Measurements from ENCODE around the gene FCHSD2. TPM values are rescaled to one million over a fixed set of nuclear protein-coding genes. Genes with fewer than 3 reads are reported as not detected.

FCHSD2 gene
- total RNA-seq, 1 donor from 2014 or later = 19.7 TPM

DNA sequence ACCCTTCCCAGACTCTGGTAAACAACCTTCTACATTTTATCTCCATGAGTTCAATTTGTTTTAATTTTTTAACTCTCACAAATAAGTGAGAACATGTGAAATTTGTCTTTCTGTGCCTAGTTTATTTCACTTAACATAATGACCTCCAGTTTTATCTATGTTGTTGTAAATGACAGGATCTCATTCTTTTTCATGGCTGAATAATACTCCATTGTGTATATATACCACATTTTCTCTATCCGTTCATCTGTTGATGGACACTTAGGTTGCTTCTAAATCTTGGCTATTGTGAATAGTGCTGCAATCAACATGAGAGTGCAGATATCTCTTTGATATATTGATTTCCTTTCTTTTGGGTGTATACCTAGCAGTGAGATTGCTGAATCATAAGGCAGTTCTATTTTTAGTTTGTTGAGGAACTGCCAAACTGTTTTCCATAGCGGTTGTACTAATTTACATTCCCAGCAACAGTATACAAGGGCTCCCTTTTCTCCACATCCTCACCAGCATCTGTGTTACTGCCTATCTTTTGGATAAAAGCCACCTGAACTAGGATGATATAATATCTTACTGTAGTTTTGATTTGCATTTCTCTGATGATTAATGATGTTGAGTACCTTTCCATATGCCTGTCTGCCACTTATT is 234.0 kb downstream of the FCHSD2 start:
- peaks cover 2% of the 10 kb centered on the region for H3K27me3 Mint-ChIP-seq (ENCODE audit: unreplicated experiment)
- TF ChIP-seq, protein P1, sequence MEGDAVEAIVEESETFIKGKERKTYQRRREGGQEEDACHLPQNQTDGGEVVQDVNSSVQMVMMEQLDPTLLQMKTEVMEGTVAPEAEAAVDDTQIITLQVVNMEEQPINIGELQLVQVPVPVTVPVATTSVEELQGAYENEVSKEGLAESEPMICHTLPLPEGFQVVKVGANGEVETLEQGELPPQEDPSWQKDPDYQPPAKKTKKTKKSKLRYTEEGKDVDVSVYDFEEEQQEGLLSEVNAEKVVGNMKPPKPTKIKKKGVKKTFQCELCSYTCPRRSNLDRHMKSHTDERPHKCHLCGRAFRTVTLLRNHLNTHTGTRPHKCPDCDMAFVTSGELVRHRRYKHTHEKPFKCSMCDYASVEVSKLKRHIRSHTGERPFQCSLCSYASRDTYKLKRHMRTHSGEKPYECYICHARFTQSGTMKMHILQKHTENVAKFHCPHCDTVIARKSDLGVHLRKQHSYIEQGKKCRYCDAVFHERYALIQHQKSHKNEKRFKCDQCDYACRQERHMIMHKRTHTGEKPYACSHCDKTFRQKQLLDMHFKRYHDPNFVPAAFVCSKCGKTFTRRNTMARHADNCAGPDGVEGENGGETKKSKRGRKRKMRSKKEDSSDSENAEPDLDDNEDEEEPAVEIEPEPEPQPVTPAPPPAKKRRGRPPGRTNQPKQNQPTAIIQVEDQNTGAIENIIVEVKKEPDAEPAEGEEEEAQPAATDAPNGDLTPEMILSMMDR (IDR thresholded peaks at IDR 0.05; ENCODE audit: partially characterized antibody, unreplicated experiment) = no peak
- peaks cover 34% of the 10 kb centered on the region for H3K36me3 Mint-ChIP-seq (ENCODE audit: unreplicated experiment)
- no peak for DNase-seq
- no peak overlapping the region for H3K27ac Mint-ChIP-seq (ENCODE audit: unreplicated experiment)
- no peak overlapping the region for H3K4me3 Mint-ChIP-seq (ENCODE audit: unreplicated experiment)
- no peaks in the 10 kb centered on the region for H3K4me1 Mint-ChIP-seq (ENCODE audit: low read depth, unreplicated experiment)
- peaks cover 11% of the 10 kb centered on the region for H3K9me3 Mint-ChIP-seq (ENCODE audit: unreplicated experiment)

DNA sequence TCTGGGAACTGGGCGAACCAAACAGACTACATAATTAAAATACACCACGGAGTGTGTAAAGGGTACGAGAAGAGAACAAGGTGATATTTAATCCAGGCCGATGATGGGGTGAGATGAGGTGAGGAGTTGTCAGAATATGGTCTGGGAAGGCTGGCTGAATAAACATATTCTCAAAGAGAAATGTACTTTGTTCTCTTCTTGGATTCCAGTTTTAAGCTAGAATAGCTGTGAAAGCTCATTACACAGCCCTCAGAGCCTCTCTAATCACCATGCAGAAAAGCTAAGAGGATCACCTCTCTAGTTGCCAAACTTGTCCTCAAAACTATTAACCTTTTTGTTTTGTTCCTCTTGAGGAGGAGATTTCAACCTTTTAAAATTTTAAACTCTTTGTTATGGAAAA is 238.1 kb downstream of the FCHSD2 start:
- TF ChIP-seq, protein P1 (IDR thresholded peaks at IDR 0.05; ENCODE audit: partially characterized antibody, unreplicated experiment) = no peak
- Mint-ChIP-seq H3K4me1 (ENCODE audit: low read depth, unreplicated experiment) (no peaks in the 10 kb centered on the region), H3K36me3 (ENCODE audit: unreplicated experiment) (peaks cover 15% of the 10 kb centered on the region), H3K27me3 (ENCODE audit: unreplicated experiment) (no peaks in the 10 kb centered on the region), H3K4me3 (ENCODE audit: unreplicated experiment) (no peak overlapping the region), H3K9me3 (ENCODE audit: unreplicated experiment) (peaks cover 7% of the 10 kb centered on the region), H3K27ac (ENCODE audit: unreplicated experiment) (no peak overlapping the region)
- DNase-seq = no peak

DNA sequence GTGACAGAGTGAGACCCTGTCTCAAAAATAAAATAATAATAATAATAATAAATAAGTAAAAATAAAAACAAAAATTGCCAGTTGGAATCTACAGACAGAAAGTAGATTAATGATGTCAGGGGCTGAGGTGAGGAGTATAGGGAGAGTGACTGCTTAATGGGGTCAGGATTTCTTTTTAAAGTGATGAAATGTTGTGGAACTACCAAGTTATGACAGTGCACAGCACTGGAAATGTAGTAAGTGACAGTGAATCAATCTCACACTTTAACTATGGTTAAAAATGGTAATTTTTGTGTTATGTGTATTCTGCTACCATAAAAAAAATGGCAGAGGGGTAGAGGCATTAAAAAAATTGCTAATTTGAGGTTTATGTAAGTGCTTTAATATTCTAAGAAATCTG is 240.7 kb downstream of the FCHSD2 start:
- H3K9me3 Mint-ChIP-seq (ENCODE audit: unreplicated experiment) = peaks cover 3% of the 10 kb centered on the region
- peaks cover 3% of the 10 kb centered on the region for H3K36me3 Mint-ChIP-seq (ENCODE audit: unreplicated experiment)
- TF ChIP-seq, protein P1 (IDR thresholded peaks at IDR 0.05; ENCODE audit: partially characterized antibody, unreplicated experiment) = no peak
- H3K4me3 Mint-ChIP-seq (ENCODE audit: unreplicated experiment) = no peak overlapping the region
- H3K27ac Mint-ChIP-seq (ENCODE audit: unreplicated experiment) = no peak overlapping the region
- no peak for DNase-seq
- H3K4me1 Mint-ChIP-seq (ENCODE audit: low read depth, unreplicated experiment) = no peaks in the 10 kb centered on the region
- H3K27me3 Mint-ChIP-seq (ENCODE audit: unreplicated experiment) = no peaks in the 10 kb centered on the region

DNA sequence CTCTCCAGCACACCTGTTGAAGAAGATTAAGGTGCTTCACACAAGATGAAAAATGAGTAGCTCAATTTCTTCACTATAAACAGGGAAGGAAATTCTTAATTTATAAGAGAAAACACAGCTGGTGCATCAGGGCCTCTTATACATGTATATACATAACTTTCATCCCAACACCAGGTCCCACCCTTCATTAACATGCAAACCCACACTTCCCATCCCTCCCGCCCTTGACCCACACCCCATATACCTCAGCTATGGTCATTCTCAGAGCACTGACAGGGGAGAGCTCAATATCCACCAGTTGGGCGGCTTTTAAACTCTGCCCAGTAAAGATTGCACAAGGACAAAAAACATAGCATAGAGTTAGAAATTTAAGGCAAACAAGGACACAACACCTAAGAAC is 242.1 kb downstream of the FCHSD2 start:
- H3K9me3 Mint-ChIP-seq (ENCODE audit: unreplicated experiment) = no peaks in the 10 kb centered on the region
- H3K27ac Mint-ChIP-seq (ENCODE audit: unreplicated experiment) = no peak overlapping the region
- H3K4me3 Mint-ChIP-seq (ENCODE audit: unreplicated experiment) = no peak overlapping the region
- no peak for DNase-seq
- TF ChIP-seq, protein P1 (IDR thresholded peaks at IDR 0.05; ENCODE audit: partially characterized antibody, unreplicated experiment) = no peak
- H3K4me1 Mint-ChIP-seq (ENCODE audit: low read depth, unreplicated experiment) = no peaks in the 10 kb centered on the region
- H3K27me3 Mint-ChIP-seq (ENCODE audit: unreplicated experiment) = no peaks in the 10 kb centered on the region
- H3K36me3 Mint-ChIP-seq (ENCODE audit: unreplicated experiment) = peaks cover 3% of the 10 kb centered on the region

DNA sequence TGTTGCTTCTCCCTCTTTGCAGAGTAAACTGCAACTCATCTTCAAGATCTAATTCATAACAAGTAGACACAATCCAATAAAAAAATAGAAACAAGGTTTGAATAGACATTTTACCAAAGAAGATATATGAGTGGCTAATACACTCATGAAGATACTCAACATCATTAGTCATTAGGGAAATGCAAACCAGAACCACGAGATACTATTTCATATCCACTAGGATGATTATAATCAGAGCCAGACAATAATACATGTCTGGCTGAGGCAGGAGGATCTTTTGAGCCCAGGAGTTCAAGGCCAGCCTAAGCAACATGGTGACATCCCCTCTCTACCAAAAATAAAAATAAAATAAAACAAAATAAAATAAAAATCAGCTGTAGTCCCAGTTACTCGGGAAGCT is 242.9 kb downstream of the FCHSD2 start:
- H3K27me3 Mint-ChIP-seq (ENCODE audit: unreplicated experiment) = no peaks in the 10 kb centered on the region
- no peak overlapping the region for H3K27ac Mint-ChIP-seq (ENCODE audit: unreplicated experiment)
- no peaks in the 10 kb centered on the region for H3K4me1 Mint-ChIP-seq (ENCODE audit: low read depth, unreplicated experiment)
- no peaks in the 10 kb centered on the region for H3K9me3 Mint-ChIP-seq (ENCODE audit: unreplicated experiment)
- no peak for DNase-seq
- H3K36me3 Mint-ChIP-seq (ENCODE audit: unreplicated experiment) = peaks cover 3% of the 10 kb centered on the region
- no peak overlapping the region for H3K4me3 Mint-ChIP-seq (ENCODE audit: unreplicated experiment)
- TF ChIP-seq, protein P1 (IDR thresholded peaks at IDR 0.05; ENCODE audit: partially characterized antibody, unreplicated experiment) = no peak
